Panc1 (cell line): ENCODE measurements around the gene EDN3. TPM values are rescaled to one million over a fixed set of nuclear protein-coding genes. Genes with fewer than 3 reads are reported as not detected.

Source experiments
- ATAC-seq: fragments of 200-7000 bp; cut with Tn5 transposase; 2 replicates; pipeline ENCODE4 v1.9.1; 2020; ENCODE audit warnings: mild to moderate bottlenecking, moderate library complexity
- BruUV-seq: library from RNA; stranded (reverse); fragments of 400-500 nt; replicated peaks from 2 replicates; lab custom pipeline; 2021; lab: Mats Ljungman, UMichigan
- CTCF ChIA-PET: fragments of 300-600 bp; sonication (Branson Sonifier 250); formaldehyde crosslinking; loops from one replicate; lab custom pipeline; 2022; ENCODE audit warnings: antibody characterized with exemption; lab: Charles Lee
- POLR2A ChIA-PET: fragments of 300-600 bp; sonication (Branson Sonifier 250); formaldehyde crosslinking; loops from one replicate; lab custom pipeline; 2022; ENCODE audit warnings: antibody characterized with exemption; lab: Charles Lee
- DNase-seq: peaks from one replicate; pipeline ENCODE4 v3.0.0-alpha.2; 2010; ENCODE audit warnings: low read depth, low spot score
- H3K27ac ChIP-seq: 2 replicates; pipeline ENCODE4 v1.5.1; 2011; ENCODE audit warnings: mild to moderate bottlenecking, low read length, inconsistent platforms
- H3K27me3 ChIP-seq: fragments of 200-500 bp; sonication (Bioruptor generic); 2 replicates; pipeline ENCODE4 v1.6.0; 2014; ENCODE audit warnings: low read length, inconsistent platforms; ENCODE audit not compliant: control insufficient read depth, insufficient read depth
- H3K36me3 ChIP-seq: fragments of 200-500 bp; sonication (Bioruptor generic); 2 replicates; pipeline ENCODE4 v1.5.1; 2014; ENCODE audit warnings: inconsistent platforms, mild to moderate bottlenecking, low read length, moderate library complexity; ENCODE audit not compliant: control insufficient read depth, insufficient read depth
- H3K4me1 ChIP-seq: 2 replicates; pipeline ENCODE4 v1.5.1; 2011; ENCODE audit warnings: inconsistent platforms, mild to moderate bottlenecking, low read length, moderate library complexity; ENCODE audit not compliant: control insufficient read depth, insufficient read depth
- H3K4me3 ChIP-seq, 2 experiments: 2 replicates each; pipeline ENCODE4 v1.5.1; 2011 to 2012; ENCODE audit warnings: low read depth in 2 of 2, low read length in 2 of 2, mild to moderate bottlenecking in 2 of 2, inconsistent platforms in 1 of 2, moderate library complexity in 1 of 2
- H3K9me3 ChIP-seq: fragments of 200-500 bp; sonication (Bioruptor generic); 2 replicates; pipeline ENCODE4 v1.5.1; 2014; ENCODE audit warnings: low read depth, mild to moderate bottlenecking, inconsistent platforms, low read length, moderate library complexity; ENCODE audit not compliant: control insufficient read depth, insufficient read depth
- POLR2AphosphoS5 ChIP-seq: IDR thresholded peaks from 2 replicates; pipeline ENCODE4 v1.6.1; 2012; ENCODE audit warnings: mild to moderate bottlenecking, low read depth, low read length, moderate library complexity
- SIN3A ChIP-seq: IDR thresholded peaks from 2 replicates; pipeline ENCODE4 v1.6.1; 2012; ENCODE audit warnings: low read depth, mild to moderate bottlenecking, low read length, moderate library complexity, borderline replicate concordance; ENCODE audit not compliant: insufficient read depth
- TCF7L2 ChIP-seq: IDR thresholded peaks from 2 replicates; pipeline ENCODE4 v1.6.1; 2011; ENCODE audit warnings: mild to moderate bottlenecking, low read depth, low read length, inconsistent platforms
- in situ Hi-C: cut with HindIII; loops from 2 replicates; pipeline ENCODE4 v1.10.0; 2016; ENCODE audit warnings: low sequenced_read_pairs, low pct_unique_long_range_greater_than_20kb
- intact Hi-C: fragments of 100-400 bp; cut with micrococcal nuclease; formaldehyde crosslinking; loops from one replicate; pipeline ENCODE4 v1.10.0; 2022; ENCODE audit not compliant: unreplicated experiment
- total RNA-seq: library from RNA; stranded (reverse); gene quantifications from one replicate; pipeline ENCODE4 v1.2.1, GENCODE V29; 2021; ENCODE audit not compliant: unreplicated experiment
- TF ChIP-seq, protein P1 (sequence below), 2 experiments: IDR thresholded peaks; 2 replicates each; pipeline ENCODE4 v1.6.1; 2011 to 2012; ENCODE audit warnings: low read depth in 2 of 2, control low read depth in 1 of 2, low read length in 1 of 2, mild to moderate bottlenecking in 1 of 2, moderate library complexity in 1 of 2; ENCODE audit not compliant: insufficient read depth in 1 of 2
- TF ChIP-seq, protein P2 (sequence below): fragments of 450-650 bp; IDR thresholded peaks from 2 replicates; pipeline ENCODE4 v1.5.1; 2017; ENCODE audit warnings: mild to moderate bottlenecking

Gene EDN3
- total RNA-seq, 1 experiment from 2014 or later, result not detected

- ChIA-PET CTCF (no interaction called here), POLR2A (no interaction called here)
- Histone ChIP-seq H3K4me1 (no peaks in the 10 kb centered on the region), H3K4me3 (no peak overlapping the region), H3K9me3 (no peaks in the 10 kb centered on the region), H3K27ac (no peak overlapping the region), H3K36me3 (no peaks in the 10 kb centered on the region), H3K27me3 (peaks cover 11% of the 10 kb centered on the region; the same call in 1 of the 2 replicates)
- in situ Hi-C loops, result no loop called here
- DNase-seq (no peak), ATAC-seq (no peak)
- intact Hi-C loops, result no loop called here
- TF ChIP-seq POLR2AphosphoS5 (no peak), SIN3A (no peak), TCF7L2 (no peak)
- TF ChIP-seq, protein P1, sequence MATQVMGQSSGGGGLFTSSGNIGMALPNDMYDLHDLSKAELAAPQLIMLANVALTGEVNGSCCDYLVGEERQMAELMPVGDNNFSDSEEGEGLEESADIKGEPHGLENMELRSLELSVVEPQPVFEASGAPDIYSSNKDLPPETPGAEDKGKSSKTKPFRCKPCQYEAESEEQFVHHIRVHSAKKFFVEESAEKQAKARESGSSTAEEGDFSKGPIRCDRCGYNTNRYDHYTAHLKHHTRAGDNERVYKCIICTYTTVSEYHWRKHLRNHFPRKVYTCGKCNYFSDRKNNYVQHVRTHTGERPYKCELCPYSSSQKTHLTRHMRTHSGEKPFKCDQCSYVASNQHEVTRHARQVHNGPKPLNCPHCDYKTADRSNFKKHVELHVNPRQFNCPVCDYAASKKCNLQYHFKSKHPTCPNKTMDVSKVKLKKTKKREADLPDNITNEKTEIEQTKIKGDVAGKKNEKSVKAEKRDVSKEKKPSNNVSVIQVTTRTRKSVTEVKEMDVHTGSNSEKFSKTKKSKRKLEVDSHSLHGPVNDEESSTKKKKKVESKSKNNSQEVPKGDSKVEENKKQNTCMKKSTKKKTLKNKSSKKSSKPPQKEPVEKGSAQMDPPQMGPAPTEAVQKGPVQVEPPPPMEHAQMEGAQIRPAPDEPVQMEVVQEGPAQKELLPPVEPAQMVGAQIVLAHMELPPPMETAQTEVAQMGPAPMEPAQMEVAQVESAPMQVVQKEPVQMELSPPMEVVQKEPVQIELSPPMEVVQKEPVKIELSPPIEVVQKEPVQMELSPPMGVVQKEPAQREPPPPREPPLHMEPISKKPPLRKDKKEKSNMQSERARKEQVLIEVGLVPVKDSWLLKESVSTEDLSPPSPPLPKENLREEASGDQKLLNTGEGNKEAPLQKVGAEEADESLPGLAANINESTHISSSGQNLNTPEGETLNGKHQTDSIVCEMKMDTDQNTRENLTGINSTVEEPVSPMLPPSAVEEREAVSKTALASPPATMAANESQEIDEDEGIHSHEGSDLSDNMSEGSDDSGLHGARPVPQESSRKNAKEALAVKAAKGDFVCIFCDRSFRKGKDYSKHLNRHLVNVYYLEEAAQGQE (IDR thresholded peaks at IDR 0.05; ENCODE audit: insufficient read depth in 1 of 2, low read depth in 2 of 2, low read length in 1 of 2), result no peak
- TF ChIP-seq, protein P2, sequence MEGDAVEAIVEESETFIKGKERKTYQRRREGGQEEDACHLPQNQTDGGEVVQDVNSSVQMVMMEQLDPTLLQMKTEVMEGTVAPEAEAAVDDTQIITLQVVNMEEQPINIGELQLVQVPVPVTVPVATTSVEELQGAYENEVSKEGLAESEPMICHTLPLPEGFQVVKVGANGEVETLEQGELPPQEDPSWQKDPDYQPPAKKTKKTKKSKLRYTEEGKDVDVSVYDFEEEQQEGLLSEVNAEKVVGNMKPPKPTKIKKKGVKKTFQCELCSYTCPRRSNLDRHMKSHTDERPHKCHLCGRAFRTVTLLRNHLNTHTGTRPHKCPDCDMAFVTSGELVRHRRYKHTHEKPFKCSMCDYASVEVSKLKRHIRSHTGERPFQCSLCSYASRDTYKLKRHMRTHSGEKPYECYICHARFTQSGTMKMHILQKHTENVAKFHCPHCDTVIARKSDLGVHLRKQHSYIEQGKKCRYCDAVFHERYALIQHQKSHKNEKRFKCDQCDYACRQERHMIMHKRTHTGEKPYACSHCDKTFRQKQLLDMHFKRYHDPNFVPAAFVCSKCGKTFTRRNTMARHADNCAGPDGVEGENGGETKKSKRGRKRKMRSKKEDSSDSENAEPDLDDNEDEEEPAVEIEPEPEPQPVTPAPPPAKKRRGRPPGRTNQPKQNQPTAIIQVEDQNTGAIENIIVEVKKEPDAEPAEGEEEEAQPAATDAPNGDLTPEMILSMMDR, result no peak
- BruUV-seq, result no TSS peak
These were observed 15.9 kb upstream of the EDN3 start for GRCh38 chr20:59284470-59284869.

- TF ChIP-seq SIN3A (no peak), TCF7L2 (no peak), POLR2AphosphoS5 (no peak)
- TF ChIP-seq, protein P2, result no peak
- TF ChIP-seq, protein P1 (IDR thresholded peaks at IDR 0.05; ENCODE audit: insufficient read depth in 1 of 2, low read depth in 2 of 2, low read length in 1 of 2), result no peak
- DNase-seq (no peak), ATAC-seq (no peak)
- intact Hi-C loops, result no loop called here
- Histone ChIP-seq H3K36me3 (no peaks in the 10 kb centered on the region), H3K27ac (no peak overlapping the region), H3K4me3 (no peak overlapping the region), H3K27me3 (peaks cover 19% of the 10 kb centered on the region), H3K9me3 (no peaks in the 10 kb centered on the region), H3K4me1 (no peaks in the 10 kb centered on the region)
- BruUV-seq, result no TSS peak
- in situ Hi-C loops, result no loop called here
- ChIA-PET POLR2A (no interaction called here), CTCF (no interaction called here)
These were observed 10.4 kb upstream of the EDN3 start for GRCh38 chr20:59289994-59290393.
